Esophagus (tissue), 2 donors: ENCODE data around the gene RHOH. TPM values are rescaled to one million over a fixed set of nuclear protein-coding genes. Genes with fewer than 3 reads are reported as not detected.

Experiments
- H3K27ac ChIP-seq, 2 donors: one replicate each; pipeline ENCODE4 v1.5.1; 2013; ENCODE audit warnings: low read depth in 2 of 2, mild to moderate bottlenecking in 2 of 2, inconsistent platforms in 1 of 2, low read length in 1 of 2, moderate library complexity in 1 of 2
- H3K27me3 ChIP-seq, 2 donors: one replicate each; pipeline ENCODE4 v1.6.1; 2013; ENCODE audit warnings: low read length in 2 of 2, control low read depth in 1 of 2, mild to moderate bottlenecking in 1 of 2; ENCODE audit not compliant: insufficient read depth in 2 of 2, control insufficient read depth in 1 of 2
- H3K36me3 ChIP-seq, 2 donors: one replicate each; pipeline ENCODE4 v1.6.1; 2013; ENCODE audit warnings: low read length in 1 of 2; ENCODE audit not compliant: control insufficient read depth in 2 of 2, insufficient read depth in 2 of 2
- H3K4me1 ChIP-seq, 2 donors: one replicate each; pipeline ENCODE4 v1.6.1; 2013; ENCODE audit warnings: low read length in 1 of 2; ENCODE audit not compliant: control insufficient read depth in 2 of 2, insufficient read depth in 2 of 2
- H3K4me3 ChIP-seq, 2 donors: one replicate each; pipeline ENCODE4 v1.5.1; 2013; ENCODE audit warnings: low read length in 2 of 2, mild to moderate bottlenecking in 2 of 2, low read depth in 1 of 2, moderate library complexity in 1 of 2
- H3K9me3 ChIP-seq, 2 donors: one replicate each; pipeline ENCODE4 v1.6.1; 2013; ENCODE audit warnings: mild to moderate bottlenecking in 2 of 2, low read depth in 1 of 2, low read length in 1 of 2, moderate library complexity in 1 of 2; ENCODE audit not compliant: control insufficient read depth in 2 of 2, insufficient read depth in 1 of 2
- WGBS, 2 donors: extraction: QIAGEN DNeasy Blood & Tissue Kit; methylation state at CpG; one replicate each; pipeline ENCODE4 v1.1.7; 2013; 5-methylcytosine and 5-hydroxymethylcytosine counted together
- polyA plus RNA-seq, 2 donors: library from polyadenylated mRNA; stranded (reverse); fragments of 200-250 nt; gene quantifications; one replicate each; pipeline ENCODE4 v1.2.3, GENCODE V29; 2013
- donor health status: healthy with polysubstance abuse.
- donor health status: Bipolar disorder and iron deficiency.

The RHOH gene
- polyA plus RNA-seq, 2 donors, result 0.87 to 1.1 TPM

- H3K27ac ChIP-seq, result no peak overlapping the region
- H3K36me3 ChIP-seq, result no peaks in the 10 kb centered on the region
- no peak overlapping the region for H3K4me3 ChIP-seq
- no peaks in the 10 kb centered on the region for H3K27me3 ChIP-seq
- H3K9me3 ChIP-seq, result no peaks in the 10 kb centered on the region
- peaks cover 0 to 2% of the 10 kb centered on the region in 2 donors for H3K4me1 ChIP-seq
- 71 to 82% methylated on average over 5 of the region's 5 CpGs for WGBS, 2 donors
Observed at GRCh38 chr4:40185830-40186664, 10.8 kb upstream of the RHOH start.

GRCh38 chr4:40186665-40187014 is 10.2 kb upstream of the RHOH start:
- H3K4me1 ChIP-seq, result peaks cover 0 to 2% of the 10 kb centered on the region in 2 donors
- no peaks in the 10 kb centered on the region for H3K9me3 ChIP-seq
- no peaks in the 10 kb centered on the region for H3K36me3 ChIP-seq
- WGBS, 2 donors, result 69 to 73% methylated on average over 1 of the region's 1 CpG
- H3K4me3 ChIP-seq, result no peak overlapping the region
- H3K27me3 ChIP-seq, result no peaks in the 10 kb centered on the region
- no peak overlapping the region for H3K27ac ChIP-seq

- Histone ChIP-seq H3K27ac (no peak overlapping the region), H3K27me3 (no peaks in the 10 kb centered on the region), H3K36me3 (no peaks in the 10 kb centered on the region), H3K4me3 (no peak overlapping the region), H3K9me3 (no peaks in the 10 kb centered on the region), H3K4me1 (peaks cover 0 to 2% of the 10 kb centered on the region in 2 donors)
- WGBS, 2 donors, result 91% methylated on average over 4 of the region's 4 CpGs
Observed at GRCh38 chr4:40187386-40187906, 9.4 kb upstream of the RHOH start.

- Histone ChIP-seq H3K4me1 (peaks cover 0 to 2% of the 10 kb centered on the region in 2 donors), H3K27ac (no peak overlapping the region), H3K4me3 (no peak overlapping the region), H3K27me3 (no peaks in the 10 kb centered on the region), H3K36me3 (no peaks in the 10 kb centered on the region), H3K9me3 (no peaks in the 10 kb centered on the region)
- WGBS, 2 donors, result 39 to 41% methylated on average over 5 of the region's 5 CpGs
Observed at GRCh38 chr4:40190019-40190418, 6.8 kb upstream of the RHOH start.

GRCh38 chr4:40190465-40190864 is 6.4 kb upstream of the RHOH start:
- H3K4me1 ChIP-seq, result peaks cover 0 to 2% of the 10 kb centered on the region in 2 donors
- H3K36me3 ChIP-seq, result no peaks in the 10 kb centered on the region
- H3K9me3 ChIP-seq, result no peaks in the 10 kb centered on the region
- H3K27me3 ChIP-seq, result no peaks in the 10 kb centered on the region
- no peak overlapping the region for H3K27ac ChIP-seq
- no peak overlapping the region for H3K4me3 ChIP-seq
- WGBS, 2 donors, result 80 to 82% methylated on average over 5 of the region's 5 CpGs

- no peak overlapping the region for H3K4me3 ChIP-seq
- WGBS, 2 donors, result 55 to 66% methylated on average over 14 of the region's 14 CpGs
- no peak overlapping the region for H3K27ac ChIP-seq
- no peaks in the 10 kb centered on the region for H3K27me3 ChIP-seq
- H3K36me3 ChIP-seq, result no peaks in the 10 kb centered on the region
- H3K9me3 ChIP-seq, result no peaks in the 10 kb centered on the region
- H3K4me1 ChIP-seq, result peaks cover 0 to 2% of the 10 kb centered on the region in 2 donors
Observed at GRCh38 chr4:40190880-40191815, 5.7 kb upstream of the RHOH start.

- no peaks in the 10 kb centered on the region for H3K9me3 ChIP-seq
- no peaks in the 10 kb centered on the region for H3K36me3 ChIP-seq
- no peaks in the 10 kb centered on the region for H3K4me1 ChIP-seq
- 69 to 77% methylated on average over 8 of the region's 8 CpGs for WGBS, 2 donors
- H3K4me3 ChIP-seq, result no peak overlapping the region
- no peaks in the 10 kb centered on the region for H3K27me3 ChIP-seq
- H3K27ac ChIP-seq, result no peak overlapping the region
Observed at GRCh38 chr4:40192114-40193015, 4.5 kb upstream of the RHOH start.

- Histone ChIP-seq H3K4me3 (no peak overlapping the region), H3K27ac (peak overlapping the region in 1 of 2 donors; percentile 6), H3K4me1 (no peaks in the 10 kb centered on the region)
Observed at GRCh38 chr4:40193016-40193571, 3.7 kb upstream of the RHOH start.

More at GRCh38 chr4:40193016-40193571, 3.7 kb upstream of the RHOH start:
- Histone ChIP-seq H3K36me3 (no peaks in the 10 kb centered on the region), H3K9me3 (no peaks in the 10 kb centered on the region), H3K27me3 (no peaks in the 10 kb centered on the region)
- 54 to 68% methylated on average over 11 of the region's 11 CpGs for WGBS, 2 donors
